Measurements from ENCODE around the gene MS4A6A. TPM values are rescaled to one million over a fixed set of nuclear protein-coding genes. Genes with fewer than 3 reads are reported as not detected.

Gene MS4A6A
- total RNA-seq, 1 experiment from 2014 or later: not detected

DNA sequence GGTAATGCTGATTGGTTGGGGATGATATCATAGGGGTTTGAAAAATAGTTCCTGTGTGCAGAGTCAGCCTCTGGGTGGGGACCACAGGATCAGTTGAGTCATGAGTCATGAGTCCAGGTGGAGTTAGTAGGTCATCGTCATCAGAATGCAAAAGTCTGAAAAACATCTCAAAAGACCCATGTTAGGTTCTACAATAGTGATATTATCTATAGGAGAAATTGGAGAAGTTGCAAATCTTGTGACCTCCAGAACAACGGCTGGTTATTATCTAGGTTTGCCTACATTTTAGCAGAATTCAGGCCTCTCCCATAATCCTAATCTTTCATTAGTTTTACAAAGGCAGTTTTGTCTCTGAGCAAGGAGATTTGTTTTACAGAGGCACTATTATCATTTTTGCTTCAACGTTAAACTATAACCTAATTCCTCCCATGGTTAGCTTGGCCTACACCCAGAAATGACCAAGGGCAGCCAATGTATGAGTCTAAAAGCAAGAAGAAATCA is 55.5 kb downstream of the MS4A6A start:
- no peak overlapping the region for H2BK120ac ChIP-seq (ENCODE audit: low read depth, low read length, poor library complexity, severe bottlenecking)
- no peak overlapping the region for H3K4me2 ChIP-seq (ENCODE audit: insufficient read depth, insufficient read length, low read length)
- H3K56ac ChIP-seq (ENCODE audit: insufficient read length, low read depth, low read length): no peak overlapping the region
- H4K91ac ChIP-seq (ENCODE audit: insufficient read length, low read depth, low read length): no peak overlapping the region
- H2BK5ac ChIP-seq (ENCODE audit: insufficient read length, low read length): no peak overlapping the region
- H4K8ac ChIP-seq (replicated peaks; ENCODE audit: insufficient read length, low read depth, low read length): no peak overlapping the region
- no peak overlapping the region for H3K27ac Mint-ChIP-seq
- H2BK15ac ChIP-seq (ENCODE audit: low read depth, low read length): no peak overlapping the region
- H2AK5ac ChIP-seq (ENCODE audit: insufficient read length, low read length): no peak overlapping the region
- H3K23ac ChIP-seq (ENCODE audit: insufficient read length, low read depth, low read length): no peak overlapping the region
- peaks cover 3% of the 10 kb centered on the region in 2 experiments; a peak in 3 of 5 replicates for H3K9me3 Mint-ChIP-seq
- no peak overlapping the region for H2BK12ac ChIP-seq (ENCODE audit: insufficient read length, low read depth, low read length)
- no peak overlapping the region for H3K4me3 Mint-ChIP-seq
- TF ChIP-seq, protein P1, sequence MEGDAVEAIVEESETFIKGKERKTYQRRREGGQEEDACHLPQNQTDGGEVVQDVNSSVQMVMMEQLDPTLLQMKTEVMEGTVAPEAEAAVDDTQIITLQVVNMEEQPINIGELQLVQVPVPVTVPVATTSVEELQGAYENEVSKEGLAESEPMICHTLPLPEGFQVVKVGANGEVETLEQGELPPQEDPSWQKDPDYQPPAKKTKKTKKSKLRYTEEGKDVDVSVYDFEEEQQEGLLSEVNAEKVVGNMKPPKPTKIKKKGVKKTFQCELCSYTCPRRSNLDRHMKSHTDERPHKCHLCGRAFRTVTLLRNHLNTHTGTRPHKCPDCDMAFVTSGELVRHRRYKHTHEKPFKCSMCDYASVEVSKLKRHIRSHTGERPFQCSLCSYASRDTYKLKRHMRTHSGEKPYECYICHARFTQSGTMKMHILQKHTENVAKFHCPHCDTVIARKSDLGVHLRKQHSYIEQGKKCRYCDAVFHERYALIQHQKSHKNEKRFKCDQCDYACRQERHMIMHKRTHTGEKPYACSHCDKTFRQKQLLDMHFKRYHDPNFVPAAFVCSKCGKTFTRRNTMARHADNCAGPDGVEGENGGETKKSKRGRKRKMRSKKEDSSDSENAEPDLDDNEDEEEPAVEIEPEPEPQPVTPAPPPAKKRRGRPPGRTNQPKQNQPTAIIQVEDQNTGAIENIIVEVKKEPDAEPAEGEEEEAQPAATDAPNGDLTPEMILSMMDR (conservative IDR thresholded peaks at IDR 0.05): no peak
- no peak overlapping the region for H2BK20ac ChIP-seq (ENCODE audit: low read depth, low read length, poor library complexity, severe bottlenecking)
- H3K36me3 Mint-ChIP-seq (ENCODE audit: insufficient read depth in 1 of 3, low read depth in 3 of 3): no peaks in the 10 kb centered on the region
- H3K79me1 ChIP-seq (ENCODE audit: insufficient read depth, low read depth, low read length, poor library complexity, severe bottlenecking): no peaks in the 10 kb centered on the region
- H3K23me2 ChIP-seq (ENCODE audit: insufficient read length, low read depth, low read length, poor library complexity, severe bottlenecking): no peaks in the 10 kb centered on the region
- no peaks in the 10 kb centered on the region for H3K27me3 ChIP-seq (ENCODE audit: insufficient read depth, low read length)
- no peak overlapping the region for H3K14ac ChIP-seq (ENCODE audit: insufficient read depth, low read length)
- no peak overlapping the region for H3K4ac ChIP-seq (ENCODE audit: low read depth, low read length)
- H3K9ac ChIP-seq (ENCODE audit: extremely low read depth, insufficient read length, low read length): no peak overlapping the region
- H2AFZ ChIP-seq (ENCODE audit: low read length): no peak overlapping the region
- H3K27me3 Mint-ChIP-seq (ENCODE audit: low read depth): no peaks in the 10 kb centered on the region
- H4K5ac ChIP-seq (ENCODE audit: insufficient read length, low read depth, low read length): no peak overlapping the region
- H3T11ph ChIP-seq (ENCODE audit: low read length): no peak overlapping the region
- H3K27ac ChIP-seq (ENCODE audit: insufficient read length, low read depth, low read length): no peak overlapping the region
- WGBS (ENCODE audit: extremely low coverage, insufficient read length, low lambda C conversion rate): no CpG with 5 or more reads among the region's 3 CpGs
- no peaks in the 10 kb centered on the region for H4K20me1 ChIP-seq (ENCODE audit: control insufficient read depth, insufficient read depth, insufficient read length)
- H3K4me1 Mint-ChIP-seq: peaks cover 29 to 34% of the 10 kb centered on the region in 2 experiments
- no peak for DNase-seq
- H3K4me1 ChIP-seq (ENCODE audit: insufficient read depth, low read length): 0 out of 2 replicates have a peak, but pooled peaks cover 4% of the 10 kb centered on the region
- H3K18ac ChIP-seq (ENCODE audit: insufficient read length, low read depth, low read length): no peak overlapping the region
- no peaks in the 10 kb centered on the region for H3K79me2 ChIP-seq (ENCODE audit: insufficient read depth, low read length)
- H3K9me3 ChIP-seq (ENCODE audit: control insufficient read depth, low read depth, low read length): no peaks in the 10 kb centered on the region
